ENCODE measurements around the gene BCAR1. TPM values are rescaled to one million over a fixed set of nuclear protein-coding genes. Genes with fewer than 3 reads are reported as not detected.
A peak's percentile ranks its signal among the peaks of the same experiment; 100 is the strongest.

Gene BCAR1
- total and polyA plus RNA-seq, 2 of the 13 experiments (the other 11 are each of a cell fraction or from before 2014, with no cell fraction given) = 48.1 to 51.7 TPM

DNA sequence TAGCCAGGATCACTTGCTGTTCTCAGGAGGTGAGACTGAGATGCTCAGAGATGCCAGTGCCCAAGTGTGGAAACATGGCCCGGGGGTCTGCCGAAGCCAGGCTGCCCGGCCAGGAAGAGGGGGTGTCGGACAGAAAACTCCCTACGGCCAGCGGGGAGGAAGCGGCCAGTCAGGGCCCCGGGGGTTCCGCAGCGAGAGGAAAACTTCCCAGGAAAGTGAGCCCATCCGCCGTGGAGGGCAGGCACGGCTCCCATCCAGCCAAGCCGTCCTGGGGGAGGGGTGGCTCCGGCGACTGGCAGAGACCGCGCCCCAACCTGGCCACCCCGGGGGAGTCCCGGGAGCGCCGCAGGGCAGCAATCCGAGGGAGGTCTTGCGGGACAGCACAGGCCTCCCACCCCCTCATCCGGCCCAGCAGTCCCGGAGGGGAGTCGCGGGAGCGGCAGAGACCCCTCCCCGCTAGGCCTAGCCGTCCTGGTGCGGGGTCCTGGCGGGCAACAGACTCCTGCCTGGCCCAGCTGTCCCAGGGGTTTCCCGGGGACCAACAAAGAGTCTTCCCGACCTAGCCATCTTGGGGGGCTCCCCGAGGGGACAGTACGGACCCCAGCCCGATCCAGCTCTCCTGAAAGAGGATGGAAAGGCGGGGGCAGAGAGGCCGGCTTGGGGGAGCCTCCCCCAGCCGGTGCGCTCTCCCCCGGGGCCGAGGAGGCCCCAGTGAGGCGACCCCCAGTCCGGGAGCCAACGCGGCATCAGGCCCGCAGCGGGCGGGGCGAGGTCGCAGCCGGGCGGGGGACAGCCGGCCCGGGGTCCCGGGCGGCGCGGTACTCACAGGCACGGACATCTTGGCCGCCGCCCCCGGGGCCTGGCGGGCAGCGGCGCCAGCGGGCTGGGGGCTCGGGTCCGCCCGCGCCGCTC is 13.8 kb upstream of the BCAR1 start (continued):
- TF ChIP-seq CREB1 (IDR thresholded peaks at IDR 0.05) (no peak), CREB1 (CRISPR knock-in tag; IDR thresholded peaks at IDR 0.05) (no peak), XBP1 (CRISPR knock-in tag; IDR thresholded peaks at IDR 0.05) (no peak), ZNF446 (CRISPR knock-in tag; IDR thresholded peaks at IDR 0.05) (peak; percentile 0; the same call in 1 of the 2 replicates), ZNF709 (CRISPR knock-in tag; IDR thresholded peaks at IDR 0.05) (no peak; the same call in 1 of the 2 replicates), ZFX (CRISPR knock-in tag; IDR thresholded peaks at IDR 0.05; ENCODE audit: low read depth) (peak; percentile 71), ZNF256 (CRISPR knock-in tag; conservative IDR thresholded peaks at IDR 0.05) (0 out of 2 replicates have a peak, but pooled peaks have one; percentile 9), NFATC3 (CRISPR knock-in tag; IDR thresholded peaks at IDR 0.05) (peak; percentile 54; the same call in 1 of the 2 replicates), CENPT (CRISPR knock-in tag; IDR thresholded peaks at IDR 0.05; ENCODE audit: low read depth) (no peak), GABPB1 (CRISPR knock-in tag; IDR thresholded peaks at IDR 0.05) (peak; percentile 67; the same call in 1 of the 2 replicates), FOXC1 (CRISPR knock-in tag; IDR thresholded peaks at IDR 0.05; ENCODE audit: borderline replicate concordance) (peak; percentile 30; the same call in 1 of the 2 replicates), ZNF20 (CRISPR knock-in tag; IDR thresholded peaks at IDR 0.05) (0 out of 2 replicates have a peak, but pooled peaks have one; percentile 57), SRF (IDR thresholded peaks at IDR 0.05; ENCODE audit: low read depth, low read length) (no peak), ZNF292 (CRISPR knock-in tag; IDR thresholded peaks at IDR 0.05; ENCODE audit: borderline replicate concordance, low read depth) (0 out of 2 replicates have a peak, but pooled peaks have one; percentile 4), CBX2 (IDR thresholded peaks at IDR 0.05; ENCODE audit: low read depth, low read length) (no peak), CBX2 (CRISPR knock-in tag; IDR thresholded peaks at IDR 0.05; ENCODE audit: low read depth) (no peak), RARA (CRISPR knock-in tag; IDR thresholded peaks at IDR 0.05) (0 out of 2 replicates have a peak, but pooled peaks have one; percentile 18), POGZ (CRISPR knock-in tag; IDR thresholded peaks at IDR 0.05) (0 out of 2 replicates have a peak, but pooled peaks have one; percentile 21), ZNF160 (CRISPR knock-in tag; IDR thresholded peaks at IDR 0.05) (no peak), HNRNPL (IDR thresholded peaks at IDR 0.05; ENCODE audit: low read depth, low read length) (peak; percentile 87)
- TF ChIP-seq, protein P1, sequence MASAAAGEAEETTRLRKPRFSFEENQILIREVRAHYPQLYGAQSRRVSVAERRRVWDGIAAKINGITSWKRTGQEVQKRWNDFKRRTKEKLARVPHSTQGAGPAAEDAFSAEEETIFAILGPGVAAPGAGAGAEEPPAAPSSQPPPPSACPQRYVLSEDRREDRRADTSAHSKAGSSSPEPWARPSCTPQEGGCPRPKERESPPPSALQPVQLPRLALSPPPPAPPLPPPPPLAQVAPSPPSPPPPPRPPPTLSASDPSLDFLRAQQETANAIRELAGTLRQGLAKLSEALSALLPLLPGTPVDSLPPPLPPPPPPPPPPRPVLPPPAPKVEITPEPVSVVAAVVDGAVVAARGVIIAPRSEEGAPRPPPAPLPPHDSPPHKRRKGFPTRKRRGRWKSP (CRISPR knock-in tag; IDR thresholded peaks at IDR 0.05) = peak; percentile 21; the same call in 1 of the 2 replicates
- TF ChIP-seq, protein P2, sequence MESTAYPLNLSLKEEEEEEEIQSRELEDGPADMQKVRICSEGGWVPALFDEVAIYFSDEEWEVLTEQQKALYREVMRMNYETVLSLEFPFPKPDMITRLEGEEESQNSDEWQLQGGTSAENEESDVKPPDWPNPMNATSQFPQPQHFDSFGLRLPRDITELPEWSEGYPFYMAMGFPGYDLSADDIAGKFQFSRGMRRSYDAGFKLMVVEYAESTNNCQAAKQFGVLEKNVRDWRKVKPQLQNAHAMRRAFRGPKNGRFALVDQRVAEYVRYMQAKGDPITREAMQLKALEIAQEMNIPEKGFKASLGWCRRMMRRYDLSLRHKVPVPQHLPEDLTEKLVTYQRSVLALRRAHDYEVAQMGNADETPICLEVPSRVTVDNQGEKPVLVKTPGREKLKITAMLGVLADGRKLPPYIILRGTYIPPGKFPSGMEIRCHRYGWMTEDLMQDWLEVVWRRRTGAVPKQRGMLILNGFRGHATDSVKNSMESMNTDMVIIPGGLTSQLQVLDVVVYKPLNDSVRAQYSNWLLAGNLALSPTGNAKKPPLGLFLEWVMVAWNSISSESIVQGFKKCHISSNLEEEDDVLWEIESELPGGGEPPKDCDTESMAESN (CRISPR knock-in tag; conservative IDR thresholded peaks at IDR 0.05) = no peak; the same call in none of the 2 replicates
- TF ChIP-seq, protein P3, sequence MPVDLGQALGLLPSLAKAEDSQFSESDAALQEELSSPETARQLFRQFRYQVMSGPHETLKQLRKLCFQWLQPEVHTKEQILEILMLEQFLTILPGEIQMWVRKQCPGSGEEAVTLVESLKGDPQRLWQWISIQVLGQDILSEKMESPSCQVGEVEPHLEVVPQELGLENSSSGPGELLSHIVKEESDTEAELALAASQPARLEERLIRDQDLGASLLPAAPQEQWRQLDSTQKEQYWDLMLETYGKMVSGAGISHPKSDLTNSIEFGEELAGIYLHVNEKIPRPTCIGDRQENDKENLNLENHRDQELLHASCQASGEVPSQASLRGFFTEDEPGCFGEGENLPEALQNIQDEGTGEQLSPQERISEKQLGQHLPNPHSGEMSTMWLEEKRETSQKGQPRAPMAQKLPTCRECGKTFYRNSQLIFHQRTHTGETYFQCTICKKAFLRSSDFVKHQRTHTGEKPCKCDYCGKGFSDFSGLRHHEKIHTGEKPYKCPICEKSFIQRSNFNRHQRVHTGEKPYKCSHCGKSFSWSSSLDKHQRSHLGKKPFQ (CRISPR knock-in tag; IDR thresholded peaks at IDR 0.05; ENCODE audit: insufficient replicate concordance) = no peak
- TF ChIP-seq, protein P4, sequence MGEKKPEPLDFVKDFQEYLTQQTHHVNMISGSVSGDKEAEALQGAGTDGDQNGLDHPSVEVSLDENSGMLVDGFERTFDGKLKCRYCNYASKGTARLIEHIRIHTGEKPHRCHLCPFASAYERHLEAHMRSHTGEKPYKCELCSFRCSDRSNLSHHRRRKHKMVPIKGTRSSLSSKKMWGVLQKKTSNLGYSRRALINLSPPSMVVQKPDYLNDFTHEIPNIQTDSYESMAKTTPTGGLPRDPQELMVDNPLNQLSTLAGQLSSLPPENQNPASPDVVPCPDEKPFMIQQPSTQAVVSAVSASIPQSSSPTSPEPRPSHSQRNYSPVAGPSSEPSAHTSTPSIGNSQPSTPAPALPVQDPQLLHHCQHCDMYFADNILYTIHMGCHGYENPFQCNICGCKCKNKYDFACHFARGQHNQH (CRISPR knock-in tag; IDR thresholded peaks at IDR 0.05) = 0 out of 2 replicates have a peak, but pooled peaks have one; percentile 37

Data from HepG2 (cell line).